NT2/D1 (cell line): Measurements from ENCODE around the gene ZNF528.

Experiments
- DNase-seq: peaks from one replicate; pipeline ENCODE4 v3.0.0-alpha.2; 2011; ENCODE audit warnings: low read depth, low spot score
- H3K27me3 ChIP-seq: 2 replicates; pipeline ENCODE4 v1.6.0; 2011; ENCODE audit warnings: mild to moderate bottlenecking; ENCODE audit not compliant: insufficient read length, insufficient read depth
- H3K36me3 ChIP-seq: 2 replicates; pipeline ENCODE4 v1.6.1; 2011; ENCODE audit warnings: mild to moderate bottlenecking, low read length, mixed read lengths; ENCODE audit not compliant: insufficient read depth, insufficient read length
- H3K4me1 ChIP-seq: 2 replicates; pipeline ENCODE4 v1.5.1; 2011; ENCODE audit not compliant: insufficient read depth, insufficient read length
- H3K4me3 ChIP-seq: 2 replicates; pipeline ENCODE4 v1.5.1; 2011; ENCODE audit warnings: low read depth; ENCODE audit not compliant: insufficient read length
- H3K9ac ChIP-seq: 2 replicates; pipeline ENCODE4 v1.6.0; 2011; ENCODE audit warnings: low read depth; ENCODE audit not compliant: insufficient read length
- H3K9me3 ChIP-seq: 2 replicates; pipeline ENCODE4 v1.5.1; 2011; ENCODE audit warnings: mild to moderate bottlenecking, low read length; ENCODE audit not compliant: insufficient read depth
- SUZ12 ChIP-seq: IDR thresholded peaks from 2 replicates; pipeline ENCODE4 v1.6.1; 2011; ENCODE audit not compliant: insufficient read length, insufficient read depth; ENCODE audit errors: extremely low read depth
- YY1 ChIP-seq: IDR thresholded peaks from 2 replicates; pipeline ENCODE4 v1.6.1; 2011; ENCODE audit not compliant: insufficient read length, insufficient read depth
- ZNF274 ChIP-seq: IDR thresholded peaks from 2 replicates; pipeline ENCODE4 v1.6.1; 2011; ENCODE audit warnings: mild to moderate bottlenecking, low read depth, low read length

Gene ZNF528

DNA sequence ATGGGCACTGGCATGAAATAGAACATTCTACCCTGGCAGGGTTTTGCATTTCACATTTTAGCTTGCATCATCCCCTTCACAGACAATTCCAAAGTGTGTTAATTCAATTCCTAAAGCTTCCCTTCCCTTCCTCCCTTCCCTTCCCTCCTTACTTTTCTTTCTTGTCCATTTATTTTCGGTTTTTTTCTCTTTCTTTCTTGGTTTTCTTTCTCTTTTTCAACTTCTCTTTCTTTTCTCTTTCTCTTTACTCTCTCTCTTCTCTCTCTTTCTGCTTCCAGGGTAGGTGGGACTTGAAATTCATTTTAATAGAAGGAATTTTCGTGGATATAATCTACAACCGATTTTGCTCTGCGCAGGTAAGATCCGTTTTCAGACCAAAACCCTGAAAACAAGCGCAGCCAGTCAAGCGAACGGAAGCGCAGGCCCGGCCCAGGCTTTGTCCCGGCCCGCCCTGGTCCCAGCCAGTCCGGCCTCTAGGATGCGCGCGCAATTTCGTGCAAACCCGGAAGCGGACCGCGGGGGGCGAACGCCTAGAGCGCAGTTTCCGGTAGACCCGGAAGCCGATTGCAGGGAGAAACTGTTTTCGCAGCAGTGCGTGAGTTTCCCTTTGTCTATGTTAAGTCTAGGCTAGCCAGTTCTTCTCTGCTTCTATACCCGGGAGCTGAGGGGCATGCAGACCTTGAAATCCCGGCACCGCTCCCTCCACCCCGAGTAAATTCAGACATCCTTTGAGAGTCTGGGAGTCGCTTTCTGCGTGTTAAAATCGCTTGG lies at the start of gene ZNF528:
ZNF528 (plus strand) TSS at position 540 of the 771 bp plus-strand sequence. CDS start 4,165 bp downstream, outside the sequence.
- Histone ChIP-seq H3K4me1 (no peaks in the 10 kb centered on the region), H3K9ac (peak within 1 kb of the TSS; percentile 91), H3K4me3 (peak within 1 kb of the TSS; percentile 89), H3K27me3 (no peaks in the 10 kb centered on the region), H3K36me3 (peaks cover 51% of the 10 kb centered on the region), H3K9me3 (no peaks in the 10 kb centered on the region)
- no peak for TF ChIP-seq SUZ12
- no peak for TF ChIP-seq YY1
- TF ChIP-seq ZNF274: no peak
- DNase-seq: peak; percentile 81

DNA sequence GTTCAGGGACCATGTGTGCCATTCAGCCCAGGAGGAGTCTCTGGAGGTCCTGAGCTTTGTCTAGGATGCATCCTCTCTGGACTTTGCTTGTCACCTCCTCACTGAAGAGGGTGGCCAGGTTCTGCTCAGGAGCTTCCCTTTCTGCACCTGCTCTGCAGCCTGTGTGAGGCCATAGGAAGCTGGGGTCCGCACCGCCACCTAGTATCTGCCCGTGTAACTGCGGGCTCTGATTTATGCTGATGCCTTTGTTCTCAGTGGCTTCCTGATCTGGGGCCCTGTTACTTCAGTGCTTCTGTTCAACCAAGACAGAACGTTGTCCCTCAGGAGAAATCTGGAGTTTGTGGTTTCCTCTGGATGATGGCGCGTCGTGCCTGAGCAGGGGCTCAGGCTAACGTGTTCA lies 46.1 kb upstream of the ZNF528 start:
- DNase-seq: no peak
- Histone ChIP-seq H3K9me3 (no peaks in the 10 kb centered on the region), H3K36me3 (peaks cover 59% of the 10 kb centered on the region)

DNA sequence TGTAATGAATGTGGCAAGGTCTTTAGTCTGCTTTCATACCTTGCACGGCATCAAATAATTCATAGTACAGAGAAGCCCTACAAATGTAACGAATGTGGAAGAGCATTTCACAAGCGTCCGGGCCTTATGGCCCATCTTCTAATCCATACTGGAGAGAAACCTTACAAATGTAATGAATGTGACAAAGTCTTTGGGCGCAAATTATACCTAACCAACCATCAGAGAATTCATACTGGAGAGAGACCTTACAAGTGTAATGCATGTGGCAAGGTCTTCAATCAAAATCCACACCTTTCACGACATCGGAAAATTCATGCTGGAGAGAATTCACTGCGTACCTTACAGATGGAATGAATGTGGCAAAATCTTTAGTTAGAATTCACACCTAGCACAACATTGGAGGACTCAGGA lies 31.2 kb upstream of the ZNF528 start:
- H3K4me3 ChIP-seq: no peak overlapping the region
- DNase-seq: no peak
- H3K36me3 ChIP-seq: peaks cover 26% of the 10 kb centered on the region
- no peaks in the 10 kb centered on the region for H3K27me3 ChIP-seq
- no peaks in the 10 kb centered on the region for H3K4me1 ChIP-seq
- TF ChIP-seq SUZ12: no peak
- TF ChIP-seq ZNF274: peak; percentile 81
- no peak for TF ChIP-seq YY1
- H3K9ac ChIP-seq: no peak overlapping the region
- H3K9me3 ChIP-seq: peaks cover 54% of the 10 kb centered on the region

More for the DNA sequence above, 46.1 kb upstream of the ZNF528 start:
- TF ChIP-seq ZNF274 (no peak), SUZ12 (no peak), YY1 (no peak)
- H3K4me3 ChIP-seq: no peak overlapping the region
- no peaks in the 10 kb centered on the region for H3K27me3 ChIP-seq
- no peak overlapping the region for H3K9ac ChIP-seq
- no peaks in the 10 kb centered on the region for H3K4me1 ChIP-seq

DNA sequence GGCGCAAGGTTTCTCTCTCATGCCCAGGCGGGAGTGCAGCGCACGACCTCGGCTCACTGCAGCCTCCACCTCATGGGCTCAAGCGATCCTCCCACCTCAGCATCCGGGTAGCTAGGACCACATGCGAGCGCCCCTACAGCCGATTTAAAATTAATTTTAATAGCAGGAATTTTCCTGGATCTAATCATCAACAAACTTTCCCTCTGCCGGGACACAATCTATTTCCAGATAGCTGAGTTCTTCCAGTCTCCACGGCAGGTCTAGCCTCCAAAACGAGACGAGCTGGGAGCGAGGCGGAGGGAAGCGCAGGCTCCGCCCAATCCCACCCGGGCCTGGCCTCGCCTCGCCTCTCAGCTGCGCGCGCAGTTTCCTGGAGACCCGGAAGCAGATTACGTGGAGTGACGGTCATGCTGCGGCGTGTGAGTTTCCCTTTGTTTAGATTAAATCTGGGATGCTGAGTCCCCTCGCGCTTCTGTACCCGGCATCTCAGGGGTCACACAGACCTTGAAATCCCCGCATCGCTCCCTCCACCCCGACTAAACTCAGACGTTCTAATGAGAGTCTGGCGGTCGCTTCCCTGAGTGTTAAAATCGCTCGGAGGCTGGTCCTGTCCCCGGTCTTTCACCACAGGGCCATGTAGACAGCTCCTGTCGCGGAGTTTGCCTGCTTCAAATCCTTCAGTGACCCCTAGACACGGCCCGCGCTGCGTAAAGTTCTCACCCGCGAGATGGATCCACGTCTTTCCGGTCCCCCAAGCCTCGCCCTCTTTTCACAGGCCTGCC lies 27.9 kb upstream of the ZNF528 start, which contains the start of gene ZNF880:
ZNF880 (plus strand) TSS at position 365 of the 782 bp plus-strand sequence; CDS start at position 408, 43 bp downstream.
- H3K9ac ChIP-seq: peak within 1 kb of the TSS; percentile 95
- H3K4me3 ChIP-seq: peak within 1 kb of the TSS; percentile 93
- no peak for TF ChIP-seq ZNF274
- TF ChIP-seq YY1: no peak
- TF ChIP-seq SUZ12: no peak
- H3K9me3 ChIP-seq: peaks cover 37% of the 10 kb centered on the region
- H3K36me3 ChIP-seq: peaks cover 34% of the 10 kb centered on the region
- no peaks in the 10 kb centered on the region for H3K27me3 ChIP-seq
- H3K4me1 ChIP-seq: no peaks in the 10 kb centered on the region
- peak; percentile 79 for DNase-seq

DNA sequence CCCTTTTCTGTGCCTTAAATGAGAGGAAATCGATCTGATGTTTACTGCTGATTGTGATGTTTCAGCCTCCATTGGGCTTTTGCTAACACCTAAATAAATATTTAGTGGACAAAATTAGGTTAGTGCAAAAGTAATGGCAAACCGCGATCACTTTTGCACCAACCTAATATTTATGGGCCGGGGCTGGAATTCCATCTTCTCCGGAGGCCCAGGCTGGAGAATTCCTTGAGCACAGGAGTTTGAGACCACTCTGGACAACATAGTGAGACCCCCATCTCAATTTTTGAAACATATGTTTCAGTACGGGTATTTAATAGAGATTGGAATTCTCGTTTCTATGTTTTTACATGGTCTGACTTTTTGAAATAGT lies 27.3 kb upstream of the ZNF528 start:
- peaks cover 31% of the 10 kb centered on the region for H3K9me3 ChIP-seq
- peak overlapping the region; percentile 95 for H3K9ac ChIP-seq
- peaks cover 30% of the 10 kb centered on the region for H3K36me3 ChIP-seq
- DNase-seq: no peak
- no peaks in the 10 kb centered on the region for H3K4me1 ChIP-seq
- H3K27me3 ChIP-seq: no peaks in the 10 kb centered on the region
- no peak for TF ChIP-seq SUZ12
- TF ChIP-seq YY1: no peak
- no peak for TF ChIP-seq ZNF274
- H3K4me3 ChIP-seq: peak overlapping the region; percentile 93

DNA sequence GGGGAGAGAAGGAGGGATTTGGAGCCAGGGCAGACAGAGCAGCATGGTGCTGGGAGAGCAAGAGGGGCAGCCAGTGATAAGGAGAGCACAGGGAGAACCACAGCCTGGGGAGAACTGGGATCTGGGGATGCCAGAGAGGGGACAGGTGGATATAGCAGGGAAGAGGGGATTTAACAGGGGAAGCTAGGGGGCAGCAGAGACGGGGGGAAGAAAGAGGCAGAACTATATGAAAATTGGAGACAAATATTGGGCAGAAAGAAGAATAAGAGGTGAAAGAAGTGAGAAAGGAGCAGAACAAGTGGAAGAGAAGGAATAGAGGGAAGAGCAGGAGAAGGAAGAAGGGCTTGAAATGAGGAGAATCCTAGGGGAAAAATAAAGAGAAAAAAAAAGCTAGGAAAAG lies 6.5 kb upstream of the ZNF528 start:
- Histone ChIP-seq H3K36me3 (peaks cover 39% of the 10 kb centered on the region), H3K9ac (no peak overlapping the region), H3K4me1 (no peaks in the 10 kb centered on the region), H3K9me3 (peaks cover 15% of the 10 kb centered on the region; the same call in 1 of the 2 replicates), H3K27me3 (no peaks in the 10 kb centered on the region), H3K4me3 (no peak overlapping the region)
- no peak for TF ChIP-seq YY1
- no peak for TF ChIP-seq ZNF274
- TF ChIP-seq SUZ12: no peak
- no peak for DNase-seq

DNA sequence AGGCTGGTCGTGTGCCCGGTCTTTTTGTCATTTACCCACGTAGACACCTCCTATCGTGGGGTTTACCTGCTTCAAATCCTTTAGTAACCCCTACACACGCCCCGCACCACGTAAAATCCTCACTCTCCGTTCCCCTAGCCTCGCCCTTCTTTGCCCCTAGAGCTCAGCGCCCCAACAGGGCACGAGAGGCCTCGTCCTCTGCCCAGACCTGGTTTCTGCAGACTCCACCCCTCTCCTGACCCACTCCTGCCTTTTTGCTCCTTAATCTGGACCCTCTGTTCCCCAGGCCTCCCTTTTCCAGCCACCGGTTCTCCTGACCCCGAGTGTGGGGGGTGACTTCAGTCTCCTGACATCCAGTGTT lies 412 bp downstream of the ZNF528 start:
- Histone ChIP-seq H3K9me3 (no peaks in the 10 kb centered on the region), H3K9ac (peak overlapping the region; percentile 91), H3K4me1 (no peaks in the 10 kb centered on the region), H3K27me3 (no peaks in the 10 kb centered on the region), H3K4me3 (peak overlapping the region; percentile 89), H3K36me3 (peaks cover 57% of the 10 kb centered on the region)
- TF ChIP-seq YY1 (no peak), ZNF274 (no peak), SUZ12 (no peak)
- peak; percentile 6 for DNase-seq
